SK-N-SH (cell line): ENCODE results near the gene GPER1.

Experiments used
- EP300 ChIP-seq, 2 experiments: IDR thresholded peaks; 2 replicates each; pipeline versions ENCODE4 v1.4.0 to v1.6.1; 2012; ENCODE audit warnings: borderline replicate concordance in 1 of 2, low read depth in 1 of 2, low read length in 1 of 2
- JUND ChIP-seq: IDR thresholded peaks from 2 replicates; pipeline ENCODE4 v1.4.0; 2012
- NFIC ChIP-seq: IDR thresholded peaks from 2 replicates; pipeline ENCODE4 v1.4.0; 2012; ENCODE audit warnings: borderline replicate concordance
- POLR2AphosphoS5 ChIP-seq: IDR thresholded peaks from 2 replicates; pipeline ENCODE4 v1.6.1; 2012; ENCODE audit warnings: low read depth, low read length
- RCOR1 ChIP-seq: fragments of 150-350 bp; IDR thresholded peaks from 2 replicates; pipeline ENCODE4 v1.6.1; 2017; ENCODE audit warnings: antibody characterized with exemption, low read length
- TAF1 ChIP-seq: IDR thresholded peaks from 2 replicates; pipeline ENCODE4 v1.6.1; 2012; ENCODE audit warnings: low read depth, mild to moderate bottlenecking, low read length, moderate library complexity, borderline replicate concordance

- TF ChIP-seq NFIC (no peak), POLR2AphosphoS5 (no peak), JUND (no peak), EP300 (IDR thresholded peaks at IDR 0.05; ENCODE audit: borderline replicate concordance in 1 of 2, low read depth in 1 of 2, low read length in 1 of 2) (no peak), TAF1 (no peak), RCOR1 (no peak)
Measured at GRCh38 chr7:1064581-1064980, 23.3 kb upstream of the GPER1 start.
